GM20431 (cell line): ENCODE data around the gene CYP39A1.

Experiments used
- in situ Hi-C: fragments of 300-500 bp; cut with MseI, MboI; formaldehyde crosslinking; loops from one replicate; pipeline ENCODE4 v1.15.0; 2020; ENCODE audit warnings: low sequenced_read_pairs; ENCODE audit not compliant: unreplicated experiment

The CYP39A1 gene

GRCh38 chr6:46605091-46605797 lies 47.4 kb downstream of the CYP39A1 start:
- in situ Hi-C loops, result no loop called here

- in situ Hi-C loops, result no loop called here
Observed at GRCh38 chr6:46598215-46598614, 54.4 kb downstream of the CYP39A1 start.

GRCh38 chr6:46592740-46593139 lies 59.9 kb downstream of the CYP39A1 start:
- in situ Hi-C loops, result no loop called here

- in situ Hi-C loops, result no loop called here
Observed at GRCh38 chr6:46592046-46592445, 60.6 kb downstream of the CYP39A1 start.

DNA sequence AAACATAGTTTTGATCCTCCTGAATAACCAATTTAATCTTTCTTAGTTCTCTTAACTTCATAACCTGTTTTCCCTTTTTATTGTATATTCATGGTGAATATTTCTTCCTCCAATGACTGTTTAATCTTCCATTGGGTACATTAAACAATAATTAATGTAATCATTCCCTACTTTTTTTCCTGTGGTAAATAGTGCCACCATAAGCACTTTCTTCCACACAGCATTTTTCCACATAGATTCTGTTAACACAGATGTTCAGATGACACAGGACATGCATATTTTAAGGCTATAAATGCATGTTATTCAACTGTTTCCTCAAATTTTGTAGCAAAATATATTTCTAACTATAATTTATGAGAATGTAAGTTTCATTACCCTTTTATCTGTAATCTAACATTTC lies 61.9 kb downstream of the CYP39A1 start:
- in situ Hi-C loops, result no loop called here

DNA sequence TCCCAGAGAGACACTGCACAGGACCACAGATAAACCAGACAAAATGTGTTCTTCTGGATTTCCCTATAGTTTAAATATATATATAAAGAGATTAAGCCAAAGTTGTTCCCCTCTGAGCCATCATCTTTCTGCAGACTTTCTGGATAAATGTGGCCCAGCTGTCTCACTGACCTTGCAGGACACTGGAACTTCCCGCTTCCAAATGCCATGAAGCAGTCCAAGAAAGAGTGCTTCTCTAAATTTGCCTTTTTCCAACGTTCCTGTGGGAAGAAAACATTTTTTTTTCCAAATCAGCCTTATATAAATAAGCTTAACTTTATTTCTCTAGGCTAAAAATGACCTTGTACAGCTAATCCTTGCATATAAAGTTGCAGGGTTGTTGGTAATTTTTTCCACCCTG lies 65.7 kb downstream of the CYP39A1 start:
- in situ Hi-C loops, result no loop called here

DNA sequence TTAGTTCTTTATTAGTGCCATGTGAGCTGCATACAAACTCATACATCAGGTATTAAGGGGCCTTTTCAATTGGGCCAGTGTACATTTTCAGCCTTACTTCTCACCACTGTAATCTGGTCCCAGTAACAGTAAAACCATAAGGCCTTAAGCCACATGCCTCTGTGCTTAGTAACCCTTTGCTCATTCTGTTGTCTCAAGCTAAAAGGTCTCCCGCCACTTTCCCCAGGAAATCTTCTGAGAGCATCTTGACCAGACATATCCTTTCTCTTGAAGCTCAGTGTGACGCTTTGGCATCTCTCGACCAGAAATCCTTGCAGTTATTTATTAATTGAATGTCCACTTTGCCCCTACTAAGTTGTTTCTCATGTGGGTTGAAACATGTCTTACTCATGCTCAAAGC lies 68.0 kb downstream of the CYP39A1 start:
- in situ Hi-C loops, result no loop called here

DNA sequence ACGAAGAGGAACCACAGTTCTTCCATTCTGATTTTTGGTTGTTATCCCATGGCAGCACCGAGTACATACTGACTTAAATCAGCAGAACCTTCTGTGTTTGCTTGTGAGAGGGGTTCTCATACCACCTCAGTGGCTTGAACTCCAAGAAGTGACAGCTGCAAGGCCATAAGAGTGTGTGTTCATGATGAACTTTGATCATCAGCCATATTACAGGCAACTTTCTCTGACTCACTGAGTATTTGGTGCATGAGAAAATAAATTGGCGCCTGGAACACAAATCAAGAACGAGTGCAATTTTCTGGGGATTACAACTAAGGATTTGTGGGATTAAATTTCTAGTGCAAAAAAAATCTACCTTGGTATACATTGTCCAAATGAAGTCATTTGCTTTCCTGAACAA lies 68.9 kb downstream of the CYP39A1 start:
- in situ Hi-C loops, result no loop called here

DNA sequence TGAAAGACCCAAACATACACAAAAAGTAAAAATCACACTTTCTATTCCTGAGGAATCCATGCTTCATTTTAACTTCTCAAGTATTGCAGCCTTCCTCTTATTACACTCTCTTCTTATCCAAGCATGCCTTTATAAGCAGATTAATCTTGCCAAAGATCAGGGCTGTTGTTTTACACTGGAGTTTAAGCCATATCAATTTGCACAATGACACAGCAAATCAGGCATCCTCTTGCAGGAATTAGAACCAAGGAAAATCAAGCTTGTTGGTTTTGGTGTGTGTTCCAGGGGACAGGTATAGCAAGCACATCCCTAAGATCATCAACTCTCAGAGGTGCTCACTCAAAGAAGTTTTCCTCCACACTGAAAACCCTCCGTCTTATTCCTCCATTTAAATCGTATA lies 69.5 kb downstream of the CYP39A1 start:
- in situ Hi-C loops, result no loop called here

DNA sequence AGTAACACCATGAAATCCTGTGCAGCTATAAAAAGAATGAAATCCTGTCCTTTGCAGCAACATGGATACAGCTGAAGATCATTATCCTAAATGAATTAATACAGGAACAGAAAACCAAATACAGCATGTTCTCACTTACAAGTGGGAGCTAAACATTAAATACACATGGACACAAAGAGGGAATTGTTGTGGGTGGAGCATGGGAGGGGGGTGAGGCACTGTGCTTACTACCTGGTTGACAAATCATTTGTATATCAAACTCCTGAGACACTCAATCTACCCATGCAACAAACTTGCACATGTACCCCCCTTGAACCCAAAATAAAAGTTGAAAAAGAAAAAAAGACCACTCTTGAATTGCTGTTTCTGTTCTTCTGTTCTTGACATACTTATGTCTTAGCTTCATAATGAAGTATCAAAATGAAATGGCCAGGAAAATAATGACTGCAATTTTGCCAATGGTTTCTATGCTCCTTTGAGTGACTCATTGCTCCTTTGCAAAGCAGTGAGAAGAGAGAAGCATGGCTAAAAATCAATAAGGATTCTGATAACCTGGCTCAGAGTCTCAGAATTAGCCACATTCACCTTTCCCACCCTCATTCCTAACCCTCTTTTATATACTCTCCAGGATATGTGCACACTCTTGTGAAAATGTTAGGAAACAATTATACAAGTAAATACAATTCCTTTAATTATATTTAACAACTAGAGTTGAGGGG lies 71.0 kb downstream of the CYP39A1 start:
- in situ Hi-C loops, result no loop called here

DNA sequence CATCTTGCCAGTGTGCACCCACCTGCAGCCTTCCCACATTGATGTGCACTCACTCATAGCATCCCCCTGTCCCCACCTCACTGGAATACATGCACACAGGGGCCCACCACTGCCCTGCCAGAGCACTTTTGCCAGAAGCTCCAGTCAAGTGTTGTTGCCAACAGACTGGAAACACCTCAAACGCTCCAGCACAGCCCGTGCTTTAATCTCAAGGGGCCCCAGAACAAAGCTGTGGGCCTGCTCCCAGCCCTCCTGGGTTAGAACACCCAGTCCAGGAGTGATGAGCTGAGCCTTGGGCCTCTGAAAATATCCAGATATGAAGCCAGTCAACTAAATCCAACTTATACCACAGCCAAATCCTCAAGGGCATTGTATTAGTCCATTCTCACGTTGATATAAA lies 77.1 kb downstream of the CYP39A1 start:
- in situ Hi-C loops, result no loop called here

- in situ Hi-C loops, result no loop called here
Observed at GRCh38 chr6:46573140-46573539, 79.5 kb downstream of the CYP39A1 start.

- in situ Hi-C loops, result no loop called here
Observed at GRCh38 chr6:46565531-46565930, 87.1 kb downstream of the CYP39A1 start.

- in situ Hi-C loops, result no loop called here
Observed at GRCh38 chr6:46563924-46564323, 88.7 kb downstream of the CYP39A1 start.

DNA sequence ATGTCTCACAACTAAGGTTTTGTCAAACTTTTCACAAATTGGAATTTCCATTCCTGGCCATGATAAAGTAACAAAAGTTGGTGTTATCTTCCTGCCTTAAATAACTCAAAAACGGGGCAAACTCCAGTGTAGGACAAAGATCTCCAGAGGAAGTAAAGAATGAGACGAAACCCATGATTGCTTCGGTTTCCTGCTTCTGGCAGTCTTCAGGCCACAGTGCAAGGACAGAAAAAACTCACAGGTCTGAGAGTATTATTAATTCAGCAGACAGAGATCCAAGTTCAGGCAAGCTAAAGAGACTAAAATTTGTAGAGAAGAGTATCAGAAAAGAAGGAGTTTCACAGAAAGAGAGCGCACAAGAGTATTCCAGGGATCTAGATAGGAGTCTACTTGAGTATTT lies 96.6 kb downstream of the CYP39A1 start:
- in situ Hi-C loops, result no loop called here

DNA sequence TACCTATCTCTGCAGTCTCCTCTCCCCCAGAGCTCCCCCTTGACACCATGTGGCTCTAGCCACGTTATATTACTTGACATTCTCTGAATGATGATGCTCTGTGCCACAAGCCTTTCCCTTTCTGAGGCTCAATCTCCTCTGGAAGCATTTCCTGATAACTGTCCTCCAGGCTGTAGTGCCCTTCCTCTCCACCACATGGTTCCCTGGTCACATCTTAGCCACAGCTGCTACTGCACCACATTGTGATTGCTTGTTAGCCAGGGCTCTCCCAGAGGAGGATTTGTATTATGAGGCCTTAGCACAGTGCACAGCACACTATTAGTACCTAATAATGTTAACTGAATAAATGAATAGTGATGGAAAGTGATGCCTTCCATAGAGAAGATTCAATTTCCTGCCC lies 97.5 kb downstream of the CYP39A1 start:
- in situ Hi-C loops, result no loop called here

GRCh38 chr6:46549155-46549554 lies 103.5 kb downstream of the CYP39A1 start:
- in situ Hi-C loops, result no loop called here

- in situ Hi-C loops, result no loop called here
Observed at GRCh38 chr6:46541556-46541955, 111.1 kb downstream of the CYP39A1 start.

GRCh38 chr6:46539866-46540265 lies 112.8 kb downstream of the CYP39A1 start:
- in situ Hi-C loops, result no loop called here

- in situ Hi-C loops, result no loop called here
Observed at GRCh38 chr6:46538800-46539480, 113.7 kb downstream of the CYP39A1 start.

- in situ Hi-C loops, result no loop called here
Observed at GRCh38 chr6:46530896-46531295, 121.7 kb downstream of the CYP39A1 start.
